NCI-H1694 treated with DMSO at 0.1 percent for 48 hours (cell line): Measurements from ENCODE around the gene PRR20G.
"Not testable (repeated sequence)": the region's sequence is repeated elsewhere in the genome, so short reads cannot be mapped to it uniquely, and the experiment has no call there.

Experiments
- DNase-seq: peaks from one replicate; lab custom pipeline; 2025; lab: John Stamatoyannopoulos, UW

The PRR20G gene

GRCh38 chr3:127287840-127288239 lies at the start of gene PRR20G:
Gene PRR20G (minus strand): TSS chr3:127288046. CDS start chr3:127287365, 681 bp downstream.
- no peak for DNase-seq

- no peak for DNase-seq
Observed at GRCh38 chr3:127337001-127337400, 49.2 kb upstream of the PRR20G start.

- DNase-seq, result no peak
Observed at GRCh38 chr3:127336101-127336500, 48.3 kb upstream of the PRR20G start.

GRCh38 chr3:127330385-127330784 lies 42.5 kb upstream of the PRR20G start:
- no peak for DNase-seq

GRCh38 chr3:127329631-127330285 lies 41.9 kb upstream of the PRR20G start:
- DNase-seq, result no peak

- DNase-seq, result no peak
Observed at GRCh38 chr3:127328421-127328820, 40.6 kb upstream of the PRR20G start.

- DNase-seq, result no peak
Observed at GRCh38 chr3:127326341-127326740, 38.5 kb upstream of the PRR20G start.

GRCh38 chr3:127325629-127325961 lies 37.7 kb upstream of the PRR20G start:
- no peak for DNase-seq

- DNase-seq, result no peak
Observed at GRCh38 chr3:127324913-127325628, 37.2 kb upstream of the PRR20G start.

- no peak for DNase-seq
Observed at GRCh38 chr3:127324076-127324475, 36.2 kb upstream of the PRR20G start.

- no peak for DNase-seq
Observed at GRCh38 chr3:127323581-127323980, 35.7 kb upstream of the PRR20G start.

- DNase-seq, result no peak
Observed at GRCh38 chr3:127321371-127321770, 33.5 kb upstream of the PRR20G start.

- DNase-seq, result no peak
Observed at GRCh38 chr3:127320529-127321121, 32.8 kb upstream of the PRR20G start.

GRCh38 chr3:127316685-127317084 lies 28.8 kb upstream of the PRR20G start:
- no peak for DNase-seq

GRCh38 chr3:127312818-127313217 lies 25.0 kb upstream of the PRR20G start:
- DNase-seq, result no peak

- DNase-seq, result not testable (repeated sequence)
Observed at GRCh38 chr3:127308821-127309220, 21.0 kb upstream of the PRR20G start.

GRCh38 chr3:127307916-127308315 lies 20.1 kb upstream of the PRR20G start:
- DNase-seq, result no peak

- DNase-seq, result no peak
Observed at GRCh38 chr3:127307112-127307835, 19.4 kb upstream of the PRR20G start.

- DNase-seq, result no peak
Observed at GRCh38 chr3:127306361-127307111, 18.7 kb upstream of the PRR20G start.

GRCh38 chr3:127305499-127306060 lies 17.7 kb upstream of the PRR20G start:
- DNase-seq, result no peak

GRCh38 chr3:127304121-127304744 lies 16.4 kb upstream of the PRR20G start:
- DNase-seq, result no peak
